SJSA1 (cell line): ENCODE measurements around the gene PKM. TPM values are rescaled to one million over a fixed set of nuclear protein-coding genes. Genes with fewer than 3 reads are reported as not detected.

ENCODE experiments used
- DNase-seq, 2 experiments: peaks; one replicate each; pipeline ENCODE4 v3.0.0-alpha.2; 2015 to 2020; ENCODE audit warnings: low spot score in 2 of 2, low read depth in 1 of 2
- H3K27ac ChIP-seq: fragments of 250-450 bp; sonication (Bioruptor Pico); 2 replicates; pipeline ENCODE4 v1.5.1; 2020; ENCODE audit warnings: mild to moderate bottlenecking, moderate library complexity
- H3K27me3 ChIP-seq: fragments of 250-450 bp; sonication (Bioruptor Pico); replicated peaks from 2 replicates; pipeline ENCODE4 v1.5.1; 2020; ENCODE audit warnings: mild to moderate bottlenecking, moderate library complexity
- H3K36me3 ChIP-seq: fragments of 250-450 bp; sonication (Bioruptor Pico); 2 replicates; pipeline ENCODE4 v1.5.1; 2020; ENCODE audit warnings: mild to moderate bottlenecking
- H3K4me1 ChIP-seq: fragments of 250-450 bp; sonication (Bioruptor Pico); replicated peaks from 2 replicates; pipeline ENCODE4 v1.6.1; 2021; ENCODE audit warnings: mild to moderate bottlenecking
- H3K4me3 ChIP-seq: fragments of 250-450 bp; sonication (Bioruptor Pico); 2 replicates; pipeline ENCODE4 v1.5.1; 2020; ENCODE audit warnings: mild to moderate bottlenecking
- H3K9me3 ChIP-seq: fragments of 250-450 bp; sonication (Bioruptor Pico); replicated peaks from 2 replicates; pipeline ENCODE4 v1.5.1; 2020; ENCODE audit warnings: mild to moderate bottlenecking
- total RNA-seq: library from RNA; depleted of rRNA; stranded (reverse); fragments of >200 nt; shearing (Covaris generic); gene quantifications from 2 replicates; pipeline ENCODE4 v1.2.3, GENCODE V29; 2014

PKM gene
- total RNA-seq, 1 experiment from 2014 or later = 1,516 TPM

DNA sequence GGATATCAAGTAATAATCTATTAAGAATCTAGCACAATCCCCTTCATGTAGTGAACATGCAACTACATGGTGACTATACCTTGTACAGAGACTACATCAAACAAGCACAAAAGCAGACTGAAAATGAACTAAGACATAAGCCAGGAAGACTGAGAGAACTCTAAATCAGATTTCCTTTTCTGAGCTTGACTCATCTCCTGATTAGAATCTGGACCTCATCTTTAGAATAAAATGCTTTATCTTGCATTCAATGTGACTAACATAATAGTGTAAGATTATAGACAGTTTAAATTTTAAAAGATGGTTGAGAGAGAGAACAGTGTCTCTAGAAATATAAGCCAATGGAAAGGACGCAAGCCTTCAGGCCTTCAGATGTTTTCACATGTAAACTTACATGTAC lies 17.5 kb upstream of the PKM start:
- no peak for DNase-seq
- H3K36me3 ChIP-seq = peaks cover 66% of the 10 kb centered on the region
- no peak overlapping the region for H3K4me3 ChIP-seq
- no peaks in the 10 kb centered on the region for H3K4me1 ChIP-seq
- H3K27ac ChIP-seq = no peak overlapping the region
- no peaks in the 10 kb centered on the region for H3K27me3 ChIP-seq
- H3K9me3 ChIP-seq = no peaks in the 10 kb centered on the region

GRCh38 chr15:72242775-72243370 lies 11.9 kb upstream of the PKM start:
- no peak for DNase-seq
- Histone ChIP-seq H3K4me3 (no peak overlapping the region), H3K9me3 (no peaks in the 10 kb centered on the region), H3K27me3 (no peaks in the 10 kb centered on the region), H3K27ac (no peak overlapping the region), H3K4me1 (peaks cover 4% of the 10 kb centered on the region), H3K36me3 (peaks cover 66% of the 10 kb centered on the region)

DNA sequence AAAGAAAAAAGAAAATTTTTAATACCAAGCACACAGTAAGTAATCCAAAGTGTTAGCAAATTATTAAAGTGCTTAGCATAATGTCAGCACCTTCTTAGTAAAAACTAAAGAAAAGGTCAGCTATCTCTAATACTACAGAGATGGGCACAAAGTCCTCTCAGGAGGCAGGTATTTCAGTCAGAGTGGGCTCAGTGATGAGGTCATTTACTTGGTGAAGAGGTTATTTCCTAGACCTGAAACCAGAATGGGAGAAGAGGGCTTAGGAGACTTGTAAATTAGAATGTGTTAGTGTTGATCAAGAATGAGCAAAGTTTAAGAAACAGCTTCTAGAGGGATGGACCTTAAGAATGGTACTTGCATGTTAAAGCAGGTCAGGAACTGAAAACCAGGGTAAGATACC lies 8.7 kb upstream of the PKM start:
- Histone ChIP-seq H3K36me3 (peaks cover 53% of the 10 kb centered on the region), H3K4me3 (no peak overlapping the region), H3K27me3 (no peaks in the 10 kb centered on the region), H3K27ac (no peak overlapping the region), H3K4me1 (peaks cover 21% of the 10 kb centered on the region), H3K9me3 (no peaks in the 10 kb centered on the region)
- no peak for DNase-seq

- Histone ChIP-seq H3K27ac (no peak overlapping the region), H3K4me3 (no peak overlapping the region), H3K4me1 (peaks cover 21% of the 10 kb centered on the region), H3K9me3 (no peaks in the 10 kb centered on the region), H3K36me3 (peaks cover 43% of the 10 kb centered on the region), H3K27me3 (no peaks in the 10 kb centered on the region)
- no peak for DNase-seq
Observed at GRCh38 chr15:72238586-72238985, 7.6 kb upstream of the PKM start.

- Histone ChIP-seq H3K4me1 (peaks cover 22% of the 10 kb centered on the region), H3K27ac (peak overlapping the region; percentile 95), H3K4me3 (no peak overlapping the region), H3K27me3 (no peaks in the 10 kb centered on the region), H3K36me3 (peaks cover 39% of the 10 kb centered on the region), H3K9me3 (no peaks in the 10 kb centered on the region)
- DNase-seq = no peak
Observed at GRCh38 chr15:72237853-72238224, 6.8 kb upstream of the PKM start.

- H3K27ac ChIP-seq = peak overlapping the region; percentile 95
- H3K9me3 ChIP-seq = no peaks in the 10 kb centered on the region
- peak; percentile 94 to 96 for DNase-seq
- peak overlapping the region; percentile 30 for H3K4me3 ChIP-seq
- peaks cover 28% of the 10 kb centered on the region for H3K4me1 ChIP-seq
- no peaks in the 10 kb centered on the region for H3K27me3 ChIP-seq
- H3K36me3 ChIP-seq = peaks cover 33% of the 10 kb centered on the region
Observed at GRCh38 chr15:72237029-72237852, 6.3 kb upstream of the PKM start.

- Histone ChIP-seq H3K4me1 (peaks cover 32% of the 10 kb centered on the region), H3K27ac (peak overlapping the region; percentile 95), H3K27me3 (no peaks in the 10 kb centered on the region), H3K36me3 (peaks cover 25% of the 10 kb centered on the region), H3K4me3 (peak overlapping the region; percentile 30), H3K9me3 (no peaks in the 10 kb centered on the region)
- DNase-seq = no peak
Observed at GRCh38 chr15:72236381-72237003, 5.5 kb upstream of the PKM start.

GRCh38 chr15:72235298-72235697 lies 4.3 kb upstream of the PKM start:
- H3K27ac ChIP-seq = no peak overlapping the region
- H3K27me3 ChIP-seq = no peaks in the 10 kb centered on the region
- H3K4me1 ChIP-seq = peaks cover 32% of the 10 kb centered on the region
- H3K36me3 ChIP-seq = peaks cover 18% of the 10 kb centered on the region
- no peak for DNase-seq
- H3K9me3 ChIP-seq = no peaks in the 10 kb centered on the region
- H3K4me3 ChIP-seq = no peak overlapping the region

- Histone ChIP-seq H3K27ac (no peak overlapping the region), H3K27me3 (no peaks in the 10 kb centered on the region), H3K9me3 (no peaks in the 10 kb centered on the region), H3K4me3 (no peak overlapping the region), H3K36me3 (peaks cover 21% of the 10 kb centered on the region), H3K4me1 (peaks cover 38% of the 10 kb centered on the region)
- DNase-seq = no peak
Observed at GRCh38 chr15:72233769-72234168, 2.8 kb upstream of the PKM start.

- Histone ChIP-seq H3K27me3 (no peaks in the 10 kb centered on the region), H3K27ac (peak overlapping the region; percentile 48), H3K9me3 (no peaks in the 10 kb centered on the region), H3K36me3 (peaks cover 27% of the 10 kb centered on the region), H3K4me1 (peaks cover 39% of the 10 kb centered on the region), H3K4me3 (peak overlapping the region; percentile 76)
- peak; percentile 57 to 62 for DNase-seq
Observed at GRCh38 chr15:72231833-72232478, 966 bp upstream of the PKM start.

- Histone ChIP-seq H3K4me1 (peaks cover 46% of the 10 kb centered on the region), H3K27ac (peak overlapping the region; percentile 69), H3K27me3 (no peaks in the 10 kb centered on the region), H3K4me3 (peak overlapping the region; percentile 76), H3K36me3 (peaks cover 35% of the 10 kb centered on the region), H3K9me3 (no peaks in the 10 kb centered on the region)
- peak; percentile 76 to 94 for DNase-seq
Observed at GRCh38 chr15:72230197-72231065, 559 bp downstream of the PKM start.

- Histone ChIP-seq H3K27me3 (no peaks in the 10 kb centered on the region), H3K27ac (peak overlapping the region; percentile 69), H3K9me3 (no peaks in the 10 kb centered on the region), H3K4me3 (peak overlapping the region; percentile 76), H3K4me1 (peaks cover 47% of the 10 kb centered on the region), H3K36me3 (peaks cover 39% of the 10 kb centered on the region)
- DNase-seq = no peak
Observed at GRCh38 chr15:72229947-72230196, 1.1 kb downstream of the PKM start.
